WERI-Rb-1 (cell line): Measurements from ENCODE around the gene ARHGEF6.

ENCODE experiments used
- DNase-seq: peaks from one replicate; pipeline ENCODE4 v3.0.0-alpha.2; 2020
- H3K27ac ChIP-seq: fragments of 250-450 bp; sonication (Bioruptor Pico); 2 replicates; pipeline ENCODE4 v1.5.1; 2020; ENCODE audit warnings: mild to moderate bottlenecking, moderate library complexity
- H3K27me3 ChIP-seq: fragments of 250-450 bp; sonication (Bioruptor Pico); 2 replicates; pipeline ENCODE4 v1.5.1; 2021; ENCODE audit warnings: mild to moderate bottlenecking, low read depth, moderate library complexity; ENCODE audit not compliant: insufficient read depth, severe bottlenecking
- H3K36me3 ChIP-seq: fragments of 250-450 bp; sonication (Bioruptor Pico); 2 replicates; pipeline ENCODE4 v1.5.1; 2020; ENCODE audit warnings: mild to moderate bottlenecking, moderate library complexity
- H3K4me3 ChIP-seq: 2 replicates; pipeline ENCODE4 v1.5.1; 2011; ENCODE audit warnings: low read depth, mild to moderate bottlenecking, control low read depth, low read length
- H3K9me3 ChIP-seq: fragments of 250-450 bp; sonication (Bioruptor Pico); 2 replicates; pipeline ENCODE4 v1.5.1; 2021; ENCODE audit warnings: mild to moderate bottlenecking, moderate library complexity; ENCODE audit not compliant: severe bottlenecking
- TF ChIP-seq, protein P1 (sequence below): IDR thresholded peaks from 2 replicates; pipeline ENCODE4 v1.5.1; 2011; ENCODE audit warnings: low read depth, mild to moderate bottlenecking, control low read depth, inconsistent platforms, low read length

The ARHGEF6 gene

DNA sequence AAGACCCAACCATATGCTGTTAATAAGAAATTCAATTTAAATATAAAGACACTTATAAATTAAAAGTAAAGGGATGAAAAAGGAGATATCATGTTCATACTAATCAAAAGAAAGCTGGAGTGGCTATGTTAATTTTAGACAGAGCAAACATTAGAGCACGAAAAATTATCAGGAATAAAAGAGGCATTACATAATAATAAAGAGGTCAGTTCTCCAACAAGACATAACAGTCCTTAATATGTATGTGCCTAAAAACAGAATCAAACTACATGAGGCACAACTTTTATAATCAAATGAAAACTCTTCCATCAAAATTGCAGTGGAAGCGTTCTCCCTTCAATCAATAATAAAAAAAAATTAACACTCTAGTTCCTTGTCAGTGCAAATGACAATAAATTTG, 62.6 kb downstream of the ARHGEF6 start:
- no peaks in the 10 kb centered on the region for H3K36me3 ChIP-seq
- TF ChIP-seq, protein P1, sequence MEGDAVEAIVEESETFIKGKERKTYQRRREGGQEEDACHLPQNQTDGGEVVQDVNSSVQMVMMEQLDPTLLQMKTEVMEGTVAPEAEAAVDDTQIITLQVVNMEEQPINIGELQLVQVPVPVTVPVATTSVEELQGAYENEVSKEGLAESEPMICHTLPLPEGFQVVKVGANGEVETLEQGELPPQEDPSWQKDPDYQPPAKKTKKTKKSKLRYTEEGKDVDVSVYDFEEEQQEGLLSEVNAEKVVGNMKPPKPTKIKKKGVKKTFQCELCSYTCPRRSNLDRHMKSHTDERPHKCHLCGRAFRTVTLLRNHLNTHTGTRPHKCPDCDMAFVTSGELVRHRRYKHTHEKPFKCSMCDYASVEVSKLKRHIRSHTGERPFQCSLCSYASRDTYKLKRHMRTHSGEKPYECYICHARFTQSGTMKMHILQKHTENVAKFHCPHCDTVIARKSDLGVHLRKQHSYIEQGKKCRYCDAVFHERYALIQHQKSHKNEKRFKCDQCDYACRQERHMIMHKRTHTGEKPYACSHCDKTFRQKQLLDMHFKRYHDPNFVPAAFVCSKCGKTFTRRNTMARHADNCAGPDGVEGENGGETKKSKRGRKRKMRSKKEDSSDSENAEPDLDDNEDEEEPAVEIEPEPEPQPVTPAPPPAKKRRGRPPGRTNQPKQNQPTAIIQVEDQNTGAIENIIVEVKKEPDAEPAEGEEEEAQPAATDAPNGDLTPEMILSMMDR, result no peak
- no peak overlapping the region for H3K27ac ChIP-seq
- no peak for DNase-seq
- no peaks in the 10 kb centered on the region for H3K9me3 ChIP-seq
- peaks cover 25% of the 10 kb centered on the region for H3K27me3 ChIP-seq
- no peak overlapping the region for H3K4me3 ChIP-seq

- no peak for DNase-seq
- Histone ChIP-seq H3K9me3 (no peaks in the 10 kb centered on the region), H3K27me3 (peaks cover 28% of the 10 kb centered on the region), H3K27ac (no peak overlapping the region), H3K4me3 (no peak overlapping the region), H3K36me3 (no peaks in the 10 kb centered on the region)
- TF ChIP-seq, protein P1, result no peak
Measured at GRCh38 chrX:136714626-136715599, 65.8 kb downstream of the ARHGEF6 start.

DNA sequence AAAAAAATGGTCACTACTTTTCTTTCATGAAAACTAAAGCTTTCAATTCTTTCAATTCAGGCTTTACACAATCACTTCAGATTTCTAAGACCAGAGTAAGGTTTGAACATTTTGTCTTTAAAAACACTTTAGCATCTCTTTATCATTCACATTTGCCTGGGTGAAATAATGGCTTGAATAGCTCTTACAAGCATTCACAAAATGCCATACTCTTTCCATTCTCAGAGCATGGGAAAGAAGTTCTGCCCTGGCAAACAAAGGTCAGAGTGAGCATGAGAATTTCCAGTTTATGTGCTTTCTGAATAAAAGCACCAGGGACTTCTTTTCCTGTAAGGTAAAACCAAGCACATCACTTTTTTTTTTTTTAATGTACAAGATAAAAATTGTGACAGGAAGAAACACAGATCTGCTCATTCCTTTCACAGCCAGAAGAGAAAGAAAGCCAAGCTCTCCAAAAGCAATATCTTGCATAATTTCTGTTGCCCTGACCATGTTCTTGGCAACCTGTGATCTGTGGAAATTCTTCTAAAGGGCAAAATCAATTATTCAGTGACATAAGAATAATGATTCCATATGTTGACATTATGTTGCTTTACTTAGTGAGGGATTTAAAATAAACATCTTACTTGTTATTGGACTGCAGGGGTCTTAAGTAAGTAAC, 68.0 kb downstream of the ARHGEF6 start:
- TF ChIP-seq, protein P1, result no peak
- peaks cover 25% of the 10 kb centered on the region for H3K27me3 ChIP-seq
- no peaks in the 10 kb centered on the region for H3K9me3 ChIP-seq
- H3K27ac ChIP-seq, result no peak overlapping the region
- DNase-seq, result no peak
- H3K36me3 ChIP-seq, result no peaks in the 10 kb centered on the region
- no peak overlapping the region for H3K4me3 ChIP-seq

GRCh38 chrX:136711147-136711546, 69.6 kb downstream of the ARHGEF6 start:
- no peak overlapping the region for H3K27ac ChIP-seq
- peak; percentile 20 for DNase-seq

GRCh38 chrX:136710325-136710951, 70.3 kb downstream of the ARHGEF6 start:
- no peak for DNase-seq
- Histone ChIP-seq H3K9me3 (no peaks in the 10 kb centered on the region), H3K27me3 (peaks cover 25% of the 10 kb centered on the region), H3K27ac (no peak overlapping the region), H3K4me3 (no peak overlapping the region), H3K36me3 (no peaks in the 10 kb centered on the region)
- TF ChIP-seq, protein P1, result no peak

More at GRCh38 chrX:136711147-136711546, 69.6 kb downstream of the ARHGEF6 start:
- TF ChIP-seq, protein P1, result peak; percentile 43
- Histone ChIP-seq H3K4me3 (no peak overlapping the region), H3K9me3 (no peaks in the 10 kb centered on the region), H3K27me3 (peaks cover 22% of the 10 kb centered on the region), H3K36me3 (no peaks in the 10 kb centered on the region)
